Activated CD8-positive, alpha-beta memory T cell treated with anti-CD3 and anti-CD28 coated beads, Interleukin-2, amount 50 U/mL, for 48 hours (primary cell): ENCODE results near the gene DIAPH3.

ENCODE experiments used
- DNase-seq: peaks from one replicate; pipeline ENCODE4 v3.0.0-alpha.2; 2020

The DIAPH3 gene

DNA sequence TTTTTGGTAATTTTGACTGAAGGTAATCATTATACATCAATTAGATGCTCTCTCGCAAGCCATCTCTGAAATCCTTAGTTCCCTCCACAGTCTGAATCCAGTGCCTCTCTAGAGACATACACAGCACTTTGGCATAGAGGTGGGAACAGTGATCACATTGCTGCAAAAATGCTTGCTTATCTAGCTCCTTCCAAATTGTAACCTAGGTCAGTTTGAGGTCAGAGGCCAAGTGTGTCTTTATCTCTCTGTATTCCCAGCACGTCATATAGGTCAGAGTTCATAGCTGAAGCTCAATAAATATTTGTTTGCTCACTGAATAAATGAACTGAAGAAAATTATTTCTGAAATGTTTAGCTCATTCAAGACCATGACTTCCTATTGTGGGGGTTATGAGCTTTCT lies 462.5 kb downstream of the DIAPH3 start:
- no peak for DNase-seq

DNA sequence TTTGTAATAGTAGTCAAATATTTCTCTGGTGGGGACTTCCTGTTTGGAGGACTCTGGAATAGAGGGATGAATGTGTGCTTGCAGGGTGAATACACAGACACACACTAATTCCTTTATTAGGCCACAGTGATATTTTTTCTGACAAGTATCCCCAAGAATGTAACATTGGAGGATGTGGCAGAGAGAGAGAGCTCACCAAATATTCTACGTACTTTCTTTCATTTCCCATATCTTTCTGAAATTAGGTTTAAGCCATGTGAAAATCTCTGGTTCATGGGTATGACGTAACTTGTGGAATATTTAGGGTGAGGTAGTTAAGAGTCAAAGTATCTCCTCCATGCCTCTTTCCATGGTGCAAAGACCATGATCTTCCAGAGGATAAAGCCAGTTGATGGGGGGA lies 463.4 kb downstream of the DIAPH3 start:
- DNase-seq, result no peak

DNA sequence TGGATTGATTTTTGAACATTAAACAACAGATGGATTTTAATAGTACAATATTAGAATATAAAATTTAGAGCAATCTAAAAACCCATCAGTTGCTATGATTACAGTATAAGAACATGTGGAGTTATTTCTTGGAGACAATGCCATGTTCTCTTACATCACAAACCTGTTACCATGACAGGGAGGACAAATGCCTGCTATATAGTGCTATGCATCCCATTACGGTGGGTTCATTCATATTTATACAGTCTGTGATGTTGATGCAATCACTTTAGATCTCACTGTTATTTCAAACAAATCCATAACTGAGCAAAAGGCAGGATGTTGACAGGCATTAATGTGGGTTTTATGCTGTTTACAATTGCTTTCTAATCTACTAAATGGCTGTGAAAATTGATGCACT lies 467.5 kb downstream of the DIAPH3 start:
- no peak for DNase-seq

DNA sequence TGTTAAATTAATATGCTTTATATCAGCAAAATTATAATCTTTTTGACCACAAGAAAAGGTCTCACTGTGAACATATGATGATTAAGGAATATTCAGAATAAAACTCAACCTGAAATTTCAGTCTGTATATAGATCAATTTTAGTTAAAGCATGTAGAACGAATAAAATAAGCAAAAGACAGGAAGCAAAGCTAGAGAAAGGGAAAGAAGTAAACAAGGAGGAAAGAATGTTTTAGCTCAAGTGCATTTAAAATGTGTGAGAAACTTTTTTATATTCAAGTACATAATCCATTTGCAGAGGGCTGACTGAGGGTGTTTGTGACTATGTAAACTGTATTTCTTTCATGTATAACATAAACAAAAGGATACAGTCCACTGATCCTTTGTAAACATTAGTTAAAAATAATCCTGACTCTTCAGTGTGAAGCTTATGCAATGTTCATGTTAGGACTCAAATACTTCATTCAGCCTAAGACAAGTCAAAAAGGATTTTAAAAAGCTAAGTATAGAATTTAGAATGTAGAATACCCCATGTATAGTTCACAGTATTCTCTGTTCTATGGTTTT lies 472.1 kb downstream of the DIAPH3 start:
- DNase-seq, result no peak

DNA sequence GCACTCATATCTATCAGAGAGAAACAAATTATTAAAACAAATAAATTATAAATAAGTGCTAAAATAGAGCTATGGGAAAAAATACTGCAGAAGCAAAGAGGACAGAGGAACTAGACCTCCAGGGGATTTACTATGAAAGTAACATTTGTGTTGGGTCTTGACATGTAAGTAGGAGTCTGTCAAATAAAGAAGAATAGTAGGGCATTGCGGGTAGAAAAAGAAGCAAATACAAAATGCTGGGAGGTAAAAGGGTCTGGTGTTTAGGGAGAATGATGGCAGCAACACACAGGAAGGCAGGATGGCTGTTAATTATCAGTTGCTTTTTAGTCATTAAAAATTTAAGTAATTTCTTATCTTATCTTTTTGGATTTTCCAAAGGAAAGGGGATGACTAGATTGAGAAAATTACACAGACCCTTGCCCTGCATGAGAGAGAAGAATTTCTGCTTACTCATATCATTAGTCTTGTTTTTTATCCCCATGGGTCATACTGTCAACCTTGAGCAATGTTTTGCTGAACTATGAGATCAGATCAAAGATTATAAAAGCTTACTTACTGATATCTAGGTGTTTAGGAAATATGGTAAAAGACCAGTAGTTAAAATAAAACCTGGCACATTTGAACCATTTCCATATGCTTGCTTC lies 472.7 kb downstream of the DIAPH3 start:
- DNase-seq, result no peak

DNA sequence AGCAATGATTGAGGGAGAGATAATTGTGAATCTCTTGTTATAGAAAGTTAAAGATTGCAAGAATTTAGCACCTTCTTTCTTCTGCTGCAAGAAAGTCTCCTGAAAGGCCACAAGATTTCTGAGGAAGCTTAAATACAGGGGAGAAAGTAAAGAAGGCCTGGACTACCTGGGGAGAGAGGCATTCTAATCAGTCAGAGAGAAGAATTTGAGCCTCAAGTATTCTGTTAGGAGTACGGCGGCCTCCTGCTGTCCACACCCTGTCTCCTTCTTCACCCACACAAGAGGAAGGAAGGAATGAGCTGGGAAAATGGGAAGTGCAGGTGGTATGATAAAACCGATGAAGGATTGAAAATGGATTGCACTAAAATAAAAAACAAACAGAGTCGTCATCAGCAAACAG lies 474.7 kb downstream of the DIAPH3 start:
- DNase-seq, result no peak

DNA sequence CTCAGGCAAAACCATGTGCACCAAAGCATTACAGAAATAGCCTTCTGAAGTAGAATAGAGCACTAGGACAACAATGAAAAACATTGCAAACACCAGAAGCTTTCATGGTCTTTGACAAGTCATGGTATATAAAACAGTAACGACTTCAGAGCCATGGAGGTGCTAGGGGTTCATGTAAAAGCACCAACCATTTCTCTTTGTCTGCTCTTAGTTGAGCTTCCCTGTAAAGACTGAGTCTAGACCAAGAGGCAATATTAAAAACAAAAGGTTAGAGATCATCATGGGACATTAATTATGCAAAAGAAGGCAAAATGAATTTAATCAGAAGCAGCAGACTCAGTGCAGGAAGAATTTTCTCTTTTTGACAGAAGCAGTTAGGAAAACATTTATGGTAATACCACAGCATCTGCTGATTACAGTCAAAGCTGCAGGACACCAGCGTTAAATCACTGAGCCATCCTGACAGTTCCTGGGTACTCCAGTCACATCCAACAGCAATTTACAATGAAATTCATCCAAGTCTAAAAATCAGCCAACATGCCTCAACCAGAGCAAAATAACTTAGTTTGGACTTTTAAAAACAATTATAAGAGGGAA lies 476.8 kb downstream of the DIAPH3 start:
- no peak for DNase-seq

DNA sequence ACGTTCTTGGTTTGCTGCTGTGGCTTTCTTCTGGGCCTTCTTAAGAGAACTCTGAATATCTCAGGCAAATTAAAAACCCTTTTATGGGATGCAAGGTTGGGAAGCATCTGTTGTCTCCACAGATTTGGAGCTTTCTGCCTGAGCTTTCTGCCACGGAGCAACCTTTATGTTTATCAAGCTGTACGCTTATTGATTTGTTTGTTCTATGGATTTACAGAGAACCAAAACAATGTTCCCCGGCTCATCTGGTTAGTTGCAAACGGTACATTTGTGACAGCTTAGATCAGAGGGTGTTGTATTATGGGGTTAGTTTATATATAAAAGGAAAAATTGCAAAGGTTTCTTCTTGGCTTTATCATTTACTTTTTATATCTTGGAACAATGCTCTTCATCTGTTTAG lies 479.6 kb downstream of the DIAPH3 start:
- DNase-seq, result no peak

DNA sequence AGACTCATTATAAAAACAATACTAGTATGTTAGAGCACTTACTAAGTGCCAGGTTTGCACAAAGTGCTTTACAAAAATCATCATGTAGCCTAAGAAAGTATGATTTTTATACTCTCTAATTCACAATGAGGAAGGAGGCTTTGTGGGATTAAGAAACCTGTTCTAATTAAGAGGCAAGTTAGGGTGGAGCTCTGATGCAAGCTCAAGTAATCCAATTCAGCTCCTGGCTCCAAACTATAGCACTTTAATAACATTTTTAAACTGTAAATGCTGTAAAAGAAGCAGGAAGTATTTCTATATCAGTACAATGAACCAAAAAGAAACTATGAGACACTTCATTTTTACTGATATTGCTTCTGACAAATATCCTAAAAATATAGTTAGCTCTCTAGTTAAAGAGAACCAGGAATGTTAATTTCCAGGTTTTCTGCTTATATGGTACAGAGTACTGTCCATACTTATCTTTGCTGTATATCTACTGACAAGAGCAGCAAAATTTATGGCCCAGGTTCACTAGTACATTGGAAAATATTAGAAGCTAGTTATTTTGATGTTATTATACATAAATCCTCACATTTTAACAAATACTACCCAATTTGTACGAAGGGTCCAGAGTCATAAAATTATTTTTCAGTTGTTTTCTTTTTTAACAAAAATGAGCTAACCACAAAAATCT lies 482.0 kb downstream of the DIAPH3 start:
- DNase-seq, result no peak

DNA sequence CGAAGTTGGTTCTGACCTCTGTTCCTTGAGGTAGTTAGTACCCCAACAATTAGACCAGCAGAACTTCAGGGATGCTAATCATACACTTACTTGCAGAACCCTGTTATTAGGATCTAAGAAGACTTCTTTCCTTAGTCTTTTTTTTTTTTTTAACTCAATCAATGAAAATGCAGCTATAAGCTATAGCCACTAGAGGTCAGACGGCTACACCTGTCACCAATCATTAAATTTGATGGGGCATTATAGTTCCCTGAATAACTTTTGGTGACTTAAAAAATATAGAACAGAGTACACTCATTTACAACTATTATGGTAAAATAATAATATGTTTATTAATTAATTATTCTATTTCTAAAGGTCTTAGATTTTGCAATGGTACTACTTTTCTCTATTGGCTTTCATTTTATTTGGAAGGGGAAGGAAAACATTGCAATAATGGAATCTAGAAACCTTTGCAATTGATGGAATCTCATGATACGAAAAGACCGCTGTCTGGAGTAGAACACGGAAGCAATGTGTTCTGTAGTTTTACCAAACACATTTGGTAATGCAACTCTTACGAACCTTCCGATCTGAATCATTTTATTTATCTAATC lies 483.2 kb downstream of the DIAPH3 start:
- DNase-seq, result no peak

DNA sequence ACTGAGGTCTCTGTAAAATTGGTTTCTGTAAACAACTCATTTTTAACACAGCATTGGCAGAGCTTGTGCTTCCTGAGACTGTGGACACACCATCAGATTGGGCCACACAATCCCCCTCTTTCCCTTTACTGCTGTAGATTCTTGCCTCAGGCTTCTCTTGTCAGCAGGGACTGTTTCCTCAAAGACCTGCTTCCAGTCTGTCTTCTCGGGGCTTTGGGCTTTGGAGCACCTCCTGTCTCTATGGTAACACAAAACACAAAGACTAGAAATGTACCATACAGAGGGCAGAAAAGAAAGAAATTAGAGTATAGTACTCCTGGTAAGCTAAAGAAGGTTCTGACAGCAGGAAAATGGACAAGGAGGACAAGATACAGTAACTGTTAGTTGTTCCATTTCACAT lies 484.5 kb downstream of the DIAPH3 start:
- no peak for DNase-seq

DNA sequence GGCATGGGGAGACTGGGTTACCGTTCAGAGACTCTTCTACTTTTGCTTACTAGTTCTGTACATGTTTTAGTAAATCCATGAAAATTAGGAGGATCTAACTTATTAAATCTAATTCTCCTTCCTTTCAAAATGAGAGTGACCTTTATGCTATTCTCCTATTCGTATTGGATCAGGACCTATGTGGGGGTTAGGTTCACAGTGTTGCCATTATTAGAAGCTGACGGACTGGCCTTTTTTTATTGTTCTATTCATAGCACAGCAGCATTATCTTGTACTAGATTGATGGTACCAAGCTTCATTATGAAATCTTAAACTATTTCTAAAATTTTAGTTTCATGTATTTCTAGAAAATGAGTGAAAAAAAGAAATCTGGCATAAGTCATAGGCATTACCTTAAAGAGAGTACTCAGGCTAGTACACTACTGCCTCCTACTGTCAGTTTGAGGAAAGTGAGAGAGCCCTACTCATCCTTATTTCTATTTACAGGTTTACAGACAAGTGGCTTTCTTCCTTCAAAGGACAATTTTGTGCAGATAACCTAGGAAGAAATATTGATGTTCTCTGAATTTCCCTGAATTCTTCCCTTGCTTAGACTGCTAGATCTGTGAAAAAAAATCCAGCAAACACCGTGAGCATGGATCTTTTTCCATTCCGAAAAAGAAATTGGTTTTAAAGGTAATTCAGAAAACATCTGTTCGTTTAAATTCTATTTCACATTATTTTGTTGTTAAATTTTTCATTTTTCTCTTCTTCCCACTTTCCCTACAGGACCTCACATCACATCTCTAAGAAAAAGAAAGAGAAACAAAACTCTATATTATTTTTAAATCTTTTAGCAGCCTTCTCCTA lies 485.5 kb downstream of the DIAPH3 start:
- no peak for DNase-seq

DNA sequence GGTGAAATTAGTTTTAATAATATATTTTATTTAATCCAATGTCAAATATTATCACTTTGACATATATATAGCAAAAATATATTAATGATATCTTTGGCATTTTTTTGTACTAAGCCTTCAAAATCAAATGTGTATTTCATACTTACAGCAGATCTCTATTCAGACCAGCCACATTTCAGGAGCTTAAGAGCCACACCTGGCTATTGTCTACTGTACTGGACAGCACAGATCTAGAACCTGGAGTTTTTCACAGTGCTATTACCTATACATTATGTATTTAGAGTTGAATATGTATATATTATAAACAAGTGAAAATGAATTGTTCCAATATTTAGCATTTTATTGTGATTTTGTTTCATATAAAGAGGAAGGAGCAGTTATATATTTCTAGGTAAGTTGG lies 486.3 kb downstream of the DIAPH3 start:
- no peak for DNase-seq

DNA sequence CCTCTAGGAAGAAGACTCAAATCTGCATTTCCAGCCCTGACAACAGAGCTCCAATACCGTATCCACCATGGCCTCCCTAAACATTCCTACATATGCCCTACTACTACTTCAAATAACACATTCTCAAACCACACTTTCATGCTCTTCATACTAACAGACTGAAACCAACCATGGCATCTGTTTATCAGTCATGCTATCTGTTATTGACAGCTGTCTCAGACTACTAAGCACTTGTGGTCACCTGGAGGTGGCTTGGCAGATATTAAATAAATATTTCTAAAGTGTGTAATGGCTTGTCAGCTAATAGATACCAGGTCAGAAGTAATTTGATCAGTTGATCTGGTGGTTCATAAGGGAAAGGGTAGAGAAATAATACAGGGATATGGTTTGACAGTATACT lies 489.1 kb downstream of the DIAPH3 start:
- no peak for DNase-seq

DNA sequence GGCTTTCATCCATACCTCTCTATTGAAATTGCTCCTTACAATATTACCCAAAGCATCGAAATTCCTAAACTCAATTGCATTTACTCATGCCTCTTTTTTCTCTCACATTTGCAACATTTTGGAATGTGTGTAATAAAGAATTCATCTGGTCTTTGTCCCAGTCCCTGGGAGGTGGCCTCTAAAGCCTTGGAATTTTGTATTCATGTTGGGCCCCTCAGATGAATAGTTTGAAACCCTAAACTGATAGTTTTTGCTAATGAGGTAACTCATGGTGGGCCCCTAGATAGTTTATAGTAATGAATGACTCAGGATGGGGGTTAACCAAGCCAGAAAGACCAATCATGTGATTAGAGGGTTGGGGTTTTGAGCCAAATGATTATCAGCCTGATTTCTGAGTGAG lies 490.4 kb downstream of the DIAPH3 start:
- DNase-seq, result no peak

DNA sequence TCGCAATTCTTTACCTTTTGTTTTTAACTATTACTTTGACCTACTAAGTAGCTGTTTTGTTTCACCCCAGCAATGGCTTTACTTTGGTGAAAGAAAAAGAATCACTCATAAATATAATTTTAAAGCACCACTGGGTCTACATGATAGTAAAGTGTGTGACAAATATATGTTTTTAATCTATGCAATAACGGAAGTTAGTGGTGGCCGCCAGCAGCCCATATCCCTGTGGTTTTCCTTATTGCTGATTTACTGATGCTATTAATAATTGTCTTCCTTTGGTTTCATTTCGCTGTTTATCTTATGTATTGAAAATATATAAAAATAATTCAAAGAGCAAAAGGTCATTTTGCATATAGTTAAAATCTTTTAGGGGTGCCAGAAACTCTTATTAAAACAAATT lies 491.3 kb downstream of the DIAPH3 start:
- DNase-seq, result no peak

DNA sequence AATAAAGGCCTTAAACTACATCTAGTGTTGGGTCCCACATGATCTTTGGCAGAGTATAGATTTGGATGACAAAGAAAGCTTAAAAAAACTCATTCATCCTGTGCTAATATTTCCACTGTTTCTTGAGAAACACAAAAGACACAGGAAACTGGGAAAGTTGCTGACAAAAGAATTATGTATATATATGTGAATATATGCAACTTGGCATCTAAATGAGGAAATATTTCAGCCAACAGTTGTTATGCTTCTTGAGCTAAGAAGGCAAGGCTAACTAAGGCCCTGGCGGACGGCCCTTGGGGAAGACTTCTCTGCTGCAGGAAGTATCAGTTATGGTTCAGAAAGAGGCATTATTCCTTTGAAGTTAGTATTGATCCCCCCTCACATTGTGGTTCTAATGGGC lies 491.8 kb downstream of the DIAPH3 start:
- no peak for DNase-seq

DNA sequence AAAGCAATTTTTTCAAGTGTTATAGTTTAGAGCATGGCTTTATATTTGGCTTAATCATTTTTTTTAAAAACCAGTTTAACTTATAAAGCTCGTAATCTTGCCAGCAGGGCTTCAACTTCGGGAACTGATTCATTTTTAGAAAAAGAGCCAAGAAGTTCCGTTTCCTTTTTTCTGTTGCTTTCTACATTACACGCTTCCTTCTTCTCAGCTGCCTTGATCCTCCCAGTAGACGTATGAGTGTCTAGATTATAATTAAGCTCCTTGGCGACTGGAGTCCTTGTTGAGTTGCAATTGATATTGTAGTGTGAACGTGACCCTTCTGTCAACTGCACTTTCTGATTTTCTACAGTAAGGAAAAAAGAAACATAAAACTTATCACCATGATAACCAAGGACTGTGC lies 497.2 kb downstream of the DIAPH3 start:
- no peak for DNase-seq

DNA sequence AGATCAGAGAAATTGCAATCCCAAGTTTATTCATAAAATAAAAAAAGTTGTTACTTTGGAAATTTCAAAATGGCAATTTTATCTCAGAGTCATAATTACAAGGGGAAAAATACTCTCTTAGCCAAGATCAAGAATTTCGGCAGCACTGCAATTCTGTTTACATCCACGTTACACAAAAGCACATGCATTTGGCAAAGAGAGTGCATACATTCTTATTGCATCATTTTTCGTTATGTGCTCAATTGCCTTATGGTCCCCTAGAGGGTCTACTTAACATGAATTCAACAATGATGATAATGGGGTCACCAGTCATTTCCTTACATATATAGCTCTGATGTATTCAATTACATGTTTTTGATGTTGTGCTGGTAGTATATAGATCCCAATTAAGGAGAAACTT lies 498.0 kb downstream of the DIAPH3 start:
- no peak for DNase-seq

DNA sequence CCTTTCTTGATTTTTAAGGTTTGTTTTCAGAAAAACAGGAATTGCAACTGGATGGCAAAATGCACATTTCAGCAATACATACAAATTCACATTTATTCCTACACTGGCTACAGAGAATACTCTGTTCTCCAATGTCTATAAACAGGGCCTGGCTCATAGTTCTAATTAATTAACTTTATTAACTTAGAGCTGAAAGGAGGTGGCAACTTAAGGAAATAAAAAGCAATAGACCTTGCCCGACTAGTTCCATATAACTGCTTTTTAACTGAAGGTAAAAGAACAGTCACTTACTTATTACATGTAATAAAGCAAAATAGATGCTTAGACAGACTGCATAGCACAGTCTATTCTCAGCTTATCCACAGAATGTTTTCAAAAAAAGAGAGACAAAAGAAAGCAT lies 498.5 kb downstream of the DIAPH3 start:
- DNase-seq, result no peak

DNA sequence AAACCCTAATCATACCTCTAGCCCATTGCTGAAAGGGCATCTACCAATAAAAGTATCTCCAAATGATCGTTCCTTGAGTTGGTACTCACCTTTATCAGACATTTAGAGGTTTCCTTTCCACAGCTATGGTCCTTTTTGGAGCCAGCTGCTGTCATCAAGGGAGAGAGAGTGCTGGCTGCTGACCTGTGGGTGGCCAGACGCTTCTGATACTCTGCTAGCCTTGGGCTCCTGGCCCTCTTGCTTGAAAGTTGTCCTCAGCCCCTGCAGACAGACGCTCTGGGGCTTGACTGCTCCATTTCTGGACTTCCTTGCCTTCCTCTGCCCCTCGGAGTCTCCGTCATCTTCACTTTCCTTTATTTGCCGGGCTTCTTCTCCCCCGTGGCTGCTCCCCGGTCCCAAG lies 499.1 kb downstream of the DIAPH3 start:
- no peak for DNase-seq

DNA sequence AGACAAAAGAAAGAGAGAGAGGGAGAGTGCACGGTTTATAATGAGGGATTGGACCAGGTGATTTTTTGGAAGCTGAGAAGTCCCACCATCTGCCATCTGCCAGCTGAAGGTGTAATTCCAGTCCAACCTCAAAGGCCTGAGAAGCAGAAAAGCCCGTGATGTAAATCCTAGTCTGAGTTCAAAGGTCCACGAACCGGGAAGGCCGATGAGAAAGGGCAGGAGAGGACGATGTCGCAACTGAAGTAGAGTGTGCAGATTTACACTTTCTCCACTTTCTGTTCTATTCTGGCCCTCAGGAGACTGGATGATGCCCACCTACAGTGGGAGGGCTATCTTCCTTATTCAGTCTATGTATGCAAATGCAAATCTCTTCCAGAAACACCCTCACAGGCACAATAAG lies 500.0 kb downstream of the DIAPH3 start:
- no peak for DNase-seq

DNA sequence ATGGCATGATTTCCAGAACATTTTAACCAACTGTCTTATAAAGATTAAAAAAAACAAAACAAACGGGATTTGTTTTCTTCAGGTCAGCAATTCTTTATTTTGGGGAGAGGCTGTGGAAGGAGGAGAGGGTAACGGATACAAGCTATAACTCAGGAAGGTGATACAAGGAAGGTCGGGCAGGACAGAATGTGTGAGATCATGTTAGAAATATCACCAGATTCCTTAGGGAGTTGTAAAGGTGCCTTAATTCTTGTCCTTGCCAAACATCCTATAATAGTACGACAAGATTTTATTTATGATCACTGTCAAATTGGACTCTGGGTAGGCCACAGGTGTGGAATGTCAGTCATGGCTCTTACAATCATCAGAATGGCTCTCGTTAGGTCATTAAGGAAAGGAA lies 503.1 kb downstream of the DIAPH3 start:
- no peak for DNase-seq
